ENCODE results near the gene PNISR. TPM values are rescaled to one million over a fixed set of nuclear protein-coding genes. Genes with fewer than 3 reads are reported as not detected.

PNISR gene
- total RNA-seq, 1 donor from 2014 or later, result 151 TPM

- H3K27me3 Mint-ChIP-seq, result peaks cover 18% of the 10 kb centered on the region
- H3K4me3 Mint-ChIP-seq, result no peak overlapping the region
- no peaks in the 10 kb centered on the region for H3K9me3 Mint-ChIP-seq
- TF ChIP-seq CTCF (conservative IDR thresholded peaks at IDR 0.05), result no peak
- H3K4me1 Mint-ChIP-seq (ENCODE audit: unreplicated experiment), result no peaks in the 10 kb centered on the region
- H3K27ac Mint-ChIP-seq, result no peak overlapping the region
- no peaks in the 10 kb centered on the region for H3K36me3 Mint-ChIP-seq
- DNase-seq (ENCODE audit: extremely low spot score, unreplicated experiment), result no peak
Observed at GRCh38 chr6:99362678-99363268, 62.3 kb downstream of the PNISR start.

- no peak for DNase-seq (ENCODE audit: extremely low spot score, unreplicated experiment)
- Mint-ChIP-seq H3K4me1 (ENCODE audit: unreplicated experiment) (no peaks in the 10 kb centered on the region), H3K4me3 (no peak overlapping the region), H3K27me3 (peaks cover 41% of the 10 kb centered on the region), H3K9me3 (no peaks in the 10 kb centered on the region), H3K27ac (no peak overlapping the region), H3K36me3 (no peaks in the 10 kb centered on the region)
- TF ChIP-seq CTCF (conservative IDR thresholded peaks at IDR 0.05), result no peak
Observed at GRCh38 chr6:99359800-99360199, 65.3 kb downstream of the PNISR start.

- DNase-seq (ENCODE audit: extremely low spot score, unreplicated experiment), result no peak
- peaks cover 51% of the 10 kb centered on the region for H3K27me3 Mint-ChIP-seq
- no peaks in the 10 kb centered on the region for H3K36me3 Mint-ChIP-seq
- no peaks in the 10 kb centered on the region for H3K9me3 Mint-ChIP-seq
- no peak overlapping the region for H3K4me3 Mint-ChIP-seq
- no peaks in the 10 kb centered on the region for H3K4me1 Mint-ChIP-seq (ENCODE audit: unreplicated experiment)
- no peak for TF ChIP-seq CTCF (conservative IDR thresholded peaks at IDR 0.05)
- no peak overlapping the region for H3K27ac Mint-ChIP-seq
Observed at GRCh38 chr6:99356641-99357040, 68.5 kb downstream of the PNISR start.

GRCh38 chr6:99354983-99355382 is 70.1 kb downstream of the PNISR start:
- no peak for DNase-seq (ENCODE audit: extremely low spot score, unreplicated experiment)

GRCh38 chr6:99353126-99353525 is 72.0 kb downstream of the PNISR start:
- Mint-ChIP-seq H3K27me3 (peaks cover 49% of the 10 kb centered on the region), H3K4me3 (no peak overlapping the region)

More at GRCh38 chr6:99354983-99355382, 70.1 kb downstream of the PNISR start:
- no peak for TF ChIP-seq CTCF (conservative IDR thresholded peaks at IDR 0.05)
- Mint-ChIP-seq H3K9me3 (no peaks in the 10 kb centered on the region), H3K27me3 (peaks cover 49% of the 10 kb centered on the region), H3K36me3 (no peaks in the 10 kb centered on the region), H3K27ac (no peak overlapping the region), H3K4me3 (no peak overlapping the region), H3K4me1 (ENCODE audit: unreplicated experiment) (peaks cover 4% of the 10 kb centered on the region)

More at GRCh38 chr6:99353126-99353525, 72.0 kb downstream of the PNISR start:
- no peaks in the 10 kb centered on the region for H3K36me3 Mint-ChIP-seq
- H3K9me3 Mint-ChIP-seq, result no peaks in the 10 kb centered on the region
- peaks cover 10% of the 10 kb centered on the region for H3K4me1 Mint-ChIP-seq (ENCODE audit: unreplicated experiment)
- no peak for DNase-seq (ENCODE audit: extremely low spot score, unreplicated experiment)
- TF ChIP-seq CTCF (conservative IDR thresholded peaks at IDR 0.05), result no peak
- no peak overlapping the region for H3K27ac Mint-ChIP-seq

Data from type B pancreatic cell (in vitro differentiated cells).